H9 (cell line): ENCODE data around the gene ROBO1. TPM values are rescaled to one million over a fixed set of nuclear protein-coding genes. Genes with fewer than 3 reads are reported as not detected.
"Not testable (repeated sequence)": the region's sequence is repeated elsewhere in the genome, so short reads cannot be mapped to it uniquely, and the experiment has no call there.

Experiments
- DNase-seq: peaks from one replicate; pipeline ENCODE4 v3.0.0-alpha.2; 2017
- H2AFZ ChIP-seq: one replicate; pipeline ENCODE4 v1.6.1; 2013; ENCODE audit warnings: mild to moderate bottlenecking, low read length, control low read depth, moderate library complexity
- H2AK5ac ChIP-seq: 2 replicates; pipeline ENCODE4 v1.6.1; 2013; ENCODE audit warnings: low read length, control low read depth, mixed read lengths; ENCODE audit not compliant: insufficient read length
- H2BK120ac ChIP-seq: one replicate; pipeline ENCODE4 v1.6.1; 2013; ENCODE audit warnings: low read depth, mild to moderate bottlenecking, low read length, control low read depth, inconsistent platforms; ENCODE audit not compliant: poor library complexity, severe bottlenecking
- H2BK12ac ChIP-seq: 2 replicates; pipeline ENCODE4 v1.6.1; 2013; ENCODE audit warnings: low read length, control low read depth, mixed read lengths, low read depth; ENCODE audit not compliant: insufficient read length
- H2BK15ac ChIP-seq: 2 replicates; pipeline ENCODE4 v1.6.1; 2013; ENCODE audit warnings: low read depth, low read length, control low read depth
- H2BK20ac ChIP-seq: one replicate; pipeline ENCODE4 v1.6.1; 2013; ENCODE audit warnings: low read depth, mild to moderate bottlenecking, low read length, control low read depth, inconsistent platforms; ENCODE audit not compliant: poor library complexity, severe bottlenecking
- H2BK5ac ChIP-seq: 2 replicates; pipeline ENCODE4 v1.6.1; 2013; ENCODE audit warnings: low read length, control low read depth, mixed read lengths; ENCODE audit not compliant: insufficient read length
- H3K14ac ChIP-seq: 2 replicates; pipeline ENCODE4 v1.6.1; 2013; ENCODE audit warnings: low read length, control low read depth; ENCODE audit not compliant: insufficient read depth
- H3K18ac ChIP-seq: 2 replicates; pipeline ENCODE4 v1.6.1; 2013; ENCODE audit warnings: low read depth, mild to moderate bottlenecking, mixed read lengths, low read length, control low read depth; ENCODE audit not compliant: insufficient read length
- H3K23ac ChIP-seq: 2 replicates; pipeline ENCODE4 v1.6.1; 2013; ENCODE audit warnings: low read length, control low read depth, mixed read lengths, low read depth; ENCODE audit not compliant: insufficient read length
- H3K23me2 ChIP-seq: 2 replicates; pipeline ENCODE4 v1.6.1; 2013; ENCODE audit warnings: low read depth, mild to moderate bottlenecking, mixed read lengths, low read length, control low read depth; ENCODE audit not compliant: insufficient read length, poor library complexity, severe bottlenecking
- H3K27ac ChIP-seq: 2 replicates; pipeline ENCODE4 v1.5.1; 2013; ENCODE audit warnings: low read length, control low read depth, mixed read lengths, low read depth; ENCODE audit not compliant: insufficient read length
- H3K27me3 ChIP-seq: 2 replicates; pipeline ENCODE4 v1.6.1; 2013; ENCODE audit warnings: low read length, control low read depth, inconsistent platforms; ENCODE audit not compliant: insufficient read depth
- H3K4ac ChIP-seq: 2 replicates; pipeline ENCODE4 v1.6.1; 2013; ENCODE audit warnings: low read depth, mild to moderate bottlenecking, control low read depth, inconsistent platforms, low read length, moderate library complexity
- H3K4me1 ChIP-seq: 2 replicates; pipeline ENCODE4 v1.6.1; 2013; ENCODE audit warnings: low read length, control low read depth, inconsistent platforms; ENCODE audit not compliant: insufficient read depth
- H3K4me2 ChIP-seq: 2 replicates; pipeline ENCODE4 v1.6.1; 2013; ENCODE audit warnings: low read length, control low read depth, mixed read lengths; ENCODE audit not compliant: insufficient read length, insufficient read depth
- H3K56ac ChIP-seq: 2 replicates; pipeline ENCODE4 v1.6.1; 2013; ENCODE audit warnings: low read depth, mild to moderate bottlenecking, mixed read lengths, low read length, control low read depth; ENCODE audit not compliant: insufficient read length
- H3K79me1 ChIP-seq: 2 replicates; pipeline ENCODE4 v1.6.1; 2013; ENCODE audit warnings: low read depth, mild to moderate bottlenecking, moderate library complexity, low read length, control low read depth, inconsistent platforms; ENCODE audit not compliant: insufficient read depth, poor library complexity, severe bottlenecking
- H3K79me2 ChIP-seq: 2 replicates; pipeline ENCODE4 v1.6.1; 2013; ENCODE audit warnings: low read length, control low read depth, inconsistent platforms; ENCODE audit not compliant: insufficient read depth
- H3K9ac ChIP-seq: 2 replicates; pipeline ENCODE4 v1.6.1; 2013; ENCODE audit warnings: low read length, control low read depth, mixed read lengths; ENCODE audit not compliant: insufficient read length; ENCODE audit errors: extremely low read depth
- H3K9me3 ChIP-seq: one replicate; pipeline ENCODE4 v1.6.1; 2013; ENCODE audit warnings: low read depth, low read length, inconsistent platforms; ENCODE audit not compliant: control insufficient read depth
- H3T11ph ChIP-seq: one replicate; pipeline ENCODE4 v1.6.1; 2013; ENCODE audit warnings: mild to moderate bottlenecking, low read length, control low read depth, inconsistent platforms
- H4K20me1 ChIP-seq: one replicate; pipeline ENCODE4 v1.6.1; 2013; ENCODE audit not compliant: control insufficient read depth, insufficient read length, insufficient read depth
- H4K5ac ChIP-seq: 2 replicates; pipeline ENCODE4 v1.6.1; 2013; ENCODE audit warnings: low read depth, mild to moderate bottlenecking, mixed read lengths, low read length, control low read depth; ENCODE audit not compliant: insufficient read length
- H4K8ac ChIP-seq: replicated peaks from 2 replicates; pipeline ENCODE4 v1.6.1; 2013; ENCODE audit warnings: low read length, control low read depth, mixed read lengths, low read depth; ENCODE audit not compliant: insufficient read length
- H4K91ac ChIP-seq: 2 replicates; pipeline ENCODE4 v1.6.1; 2013; ENCODE audit warnings: low read depth, mild to moderate bottlenecking, moderate library complexity, mixed read lengths, low read length, control low read depth; ENCODE audit not compliant: insufficient read length
- H3K27ac Mint-ChIP-seq, 3 experiments: 2 replicates in 2 of 3; 3 replicates in 1 of 3; pipeline ENCODE4 v1.8.0; 2020 to 2021; ENCODE audit warnings: mixed read lengths in 3 of 3, mild to moderate bottlenecking in 1 of 3, moderate library complexity in 1 of 3
- H3K27me3 Mint-ChIP-seq: 2 replicates; pipeline ENCODE4 v1.8.0; 2021; ENCODE audit warnings: low read depth, mild to moderate bottlenecking, moderate library complexity, mixed read lengths
- H3K36me3 Mint-ChIP-seq, 3 experiments: 2 replicates in 2 of 3; 3 replicates in 1 of 3; pipeline ENCODE4 v1.8.0; 2020 to 2021; ENCODE audit warnings: low read depth in 3 of 3, mixed read lengths in 3 of 3; ENCODE audit not compliant: insufficient read depth in 1 of 3
- H3K4me1 Mint-ChIP-seq, 2 experiments: 2 replicates each; pipeline ENCODE4 v1.8.0; 2020; ENCODE audit warnings: mixed read lengths in 2 of 2
- H3K4me3 Mint-ChIP-seq, 2 experiments: 2 replicates in 1 of 2; 3 replicates in 1 of 2; pipeline ENCODE4 v1.8.0; 2020 to 2021; ENCODE audit warnings: mild to moderate bottlenecking in 2 of 2, mixed read lengths in 2 of 2, moderate library complexity in 1 of 2
- H3K9me3 Mint-ChIP-seq, 2 experiments: 2 replicates in 1 of 2; 3 replicates in 1 of 2; pipeline ENCODE4 v1.8.0; 2020; ENCODE audit warnings: mild to moderate bottlenecking in 2 of 2, mixed read lengths in 2 of 2, moderate library complexity in 1 of 2
- WGBS: extraction: QIAGEN DNeasy Blood & Tissue Kit; methylation state at CpG from one replicate; pipeline ENCODE4 v1.1.7; 2013; ENCODE audit warnings: missing lambda C conversion rate, low lambda C conversion rate, mixed read lengths; ENCODE audit not compliant: insufficient read length; ENCODE audit errors: extremely low coverage; 5-methylcytosine and 5-hydroxymethylcytosine counted together
- total RNA-seq: library from RNA; stranded (reverse); gene quantifications from 2 replicates; pipeline ENCODE4 v1.2.1, GENCODE V29; 2021
- TF ChIP-seq, protein P1 (sequence below): fragments of 200-600 bp; sonication (generic); conservative IDR thresholded peaks from 3 replicates; pipeline ENCODE4 v1.8.0; 2021; ENCODE audit warnings: antibody characterized with exemption, mild to moderate bottlenecking

ROBO1 gene
- total RNA-seq, 1 experiment from 2014 or later = 62.7 TPM

DNA sequence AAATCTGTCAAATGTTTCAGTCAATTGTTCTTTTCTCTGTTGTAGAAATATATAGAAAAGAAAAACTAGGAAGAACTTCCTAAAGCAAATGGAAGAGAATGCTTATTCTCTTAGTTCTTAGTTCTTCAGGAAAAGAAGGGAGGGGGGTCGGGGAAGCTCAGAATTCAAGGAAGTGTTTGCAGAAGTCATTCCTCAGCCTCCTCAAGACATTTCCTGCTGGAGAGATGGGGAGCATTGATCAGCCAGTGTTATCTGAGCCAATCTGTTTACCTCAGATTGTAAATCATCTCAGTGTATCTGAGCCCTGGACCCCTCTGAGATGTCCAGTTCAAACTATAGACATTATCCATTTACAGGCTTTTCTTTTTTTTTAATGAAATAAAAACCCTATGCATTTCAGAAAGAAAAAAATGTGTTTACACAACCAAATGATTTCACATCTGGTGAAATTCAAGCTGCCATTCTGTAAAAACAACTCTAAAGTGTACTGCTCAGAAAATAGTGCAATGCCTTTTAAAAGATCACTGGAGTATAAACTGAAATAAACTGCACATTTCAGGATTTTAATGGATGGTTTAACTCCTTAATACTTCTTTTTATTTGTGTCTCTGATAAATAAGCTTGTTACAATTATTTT, 460.7 kb downstream of the ROBO1 start:
- H3K27ac Mint-ChIP-seq = no peak overlapping the region
- Histone ChIP-seq H3K4ac (no peak overlapping the region), H4K5ac (no peak overlapping the region), H2AFZ (no peak overlapping the region), H4K20me1 (no peaks in the 10 kb centered on the region), H2BK12ac (no peak overlapping the region), H3K27ac (no peak overlapping the region), H2BK5ac (no peak overlapping the region), H3K79me2 (no peaks in the 10 kb centered on the region), H3K4me2 (no peak overlapping the region), H3K79me1 (no peaks in the 10 kb centered on the region), H3K27me3 (no peaks in the 10 kb centered on the region), H3K4me1 (no peaks in the 10 kb centered on the region), H3K23me2 (no peaks in the 10 kb centered on the region), H3K9me3 (no peaks in the 10 kb centered on the region), H3K18ac (no peak overlapping the region), H3K9ac (no peak overlapping the region), H4K8ac (no peak overlapping the region), H2BK15ac (no peak overlapping the region), H4K91ac (no peak overlapping the region), H2BK20ac (no peak overlapping the region), H3T11ph (no peak overlapping the region), H3K23ac (no peak overlapping the region), H2BK120ac (no peak overlapping the region), H3K14ac (no peak overlapping the region), H2AK5ac (no peak overlapping the region), H3K56ac (no peak overlapping the region)
- no peaks in the 10 kb centered on the region for H3K27me3 Mint-ChIP-seq
- no CpG with 5 or more reads among the region's 1 CpG for WGBS
- H3K36me3 Mint-ChIP-seq = no peaks in the 10 kb centered on the region; a peak in 1 of 7 replicates
- TF ChIP-seq, protein P1, sequence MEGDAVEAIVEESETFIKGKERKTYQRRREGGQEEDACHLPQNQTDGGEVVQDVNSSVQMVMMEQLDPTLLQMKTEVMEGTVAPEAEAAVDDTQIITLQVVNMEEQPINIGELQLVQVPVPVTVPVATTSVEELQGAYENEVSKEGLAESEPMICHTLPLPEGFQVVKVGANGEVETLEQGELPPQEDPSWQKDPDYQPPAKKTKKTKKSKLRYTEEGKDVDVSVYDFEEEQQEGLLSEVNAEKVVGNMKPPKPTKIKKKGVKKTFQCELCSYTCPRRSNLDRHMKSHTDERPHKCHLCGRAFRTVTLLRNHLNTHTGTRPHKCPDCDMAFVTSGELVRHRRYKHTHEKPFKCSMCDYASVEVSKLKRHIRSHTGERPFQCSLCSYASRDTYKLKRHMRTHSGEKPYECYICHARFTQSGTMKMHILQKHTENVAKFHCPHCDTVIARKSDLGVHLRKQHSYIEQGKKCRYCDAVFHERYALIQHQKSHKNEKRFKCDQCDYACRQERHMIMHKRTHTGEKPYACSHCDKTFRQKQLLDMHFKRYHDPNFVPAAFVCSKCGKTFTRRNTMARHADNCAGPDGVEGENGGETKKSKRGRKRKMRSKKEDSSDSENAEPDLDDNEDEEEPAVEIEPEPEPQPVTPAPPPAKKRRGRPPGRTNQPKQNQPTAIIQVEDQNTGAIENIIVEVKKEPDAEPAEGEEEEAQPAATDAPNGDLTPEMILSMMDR = no peak
- DNase-seq = no peak
- no peaks in the 10 kb centered on the region for H3K9me3 Mint-ChIP-seq
- H3K4me1 Mint-ChIP-seq = peaks cover 10 to 11% of the 10 kb centered on the region in 2 experiments
- no peak overlapping the region for H3K4me3 Mint-ChIP-seq

DNA sequence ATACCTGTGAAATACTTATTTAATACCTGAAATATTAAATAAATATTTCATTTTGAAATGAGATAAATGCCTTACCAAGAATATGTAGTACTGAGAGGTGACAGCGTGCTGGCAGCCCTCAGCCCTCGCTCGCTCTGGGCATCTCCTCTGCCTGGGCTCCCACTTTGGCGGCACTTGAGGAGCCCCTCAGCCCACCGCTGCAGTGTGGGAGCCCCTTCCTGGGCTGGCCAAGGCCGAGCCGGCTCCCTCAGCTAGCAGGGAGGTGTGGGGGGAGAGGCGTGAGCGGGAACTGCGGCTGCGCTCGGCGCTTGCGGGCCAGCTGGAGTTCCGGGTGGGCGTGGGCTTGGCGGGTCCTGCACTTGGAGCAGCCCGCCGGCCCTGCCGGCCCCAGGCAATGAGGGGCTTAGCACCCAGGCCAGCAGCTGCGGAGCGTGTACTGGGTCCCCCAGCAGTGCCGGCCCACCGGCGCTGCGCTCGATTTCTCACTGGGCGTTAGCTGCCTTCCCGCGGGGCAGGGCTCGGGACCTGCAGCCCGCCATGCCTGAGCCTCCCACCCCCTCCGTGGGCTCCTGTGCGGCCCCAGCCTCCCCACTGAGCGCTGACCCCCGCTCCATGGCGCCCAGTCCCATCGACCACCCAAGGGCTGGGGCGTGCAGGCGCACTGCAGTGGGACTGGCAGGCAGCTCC, 467.7 kb downstream of the ROBO1 start:
- H3K27me3 Mint-ChIP-seq, H3K23me2 ChIP-seq, H2BK12ac ChIP-seq, H4K8ac ChIP-seq, H3T11ph ChIP-seq, H2BK120ac ChIP-seq, DNase-seq, H2BK5ac ChIP-seq, H3K23ac ChIP-seq, H3K27ac Mint-ChIP-seq, H3K9me3 Mint-ChIP-seq, H4K20me1 ChIP-seq, H4K5ac ChIP-seq, H3K14ac ChIP-seq, H3K79me1 ChIP-seq, H3K4me1 ChIP-seq, H4K91ac ChIP-seq, H3K9me3 ChIP-seq, H3K79me2 ChIP-seq, H3K27me3 ChIP-seq, H3K18ac ChIP-seq, H3K4me2 ChIP-seq, H3K56ac ChIP-seq, H3K27ac ChIP-seq, H3K4ac ChIP-seq, H2AFZ ChIP-seq, H2BK20ac ChIP-seq, H3K4me1 Mint-ChIP-seq, H2BK15ac ChIP-seq, H2AK5ac ChIP-seq, H3K9ac ChIP-seq, H3K4me3 Mint-ChIP-seq: not testable (repeated sequence)
- peaks cover 0 to 10% (median 3%) of the 10 kb centered on the region in 3 experiments; a peak in 4 of 7 replicates for H3K36me3 Mint-ChIP-seq
- no CpG with 5 or more reads among the region's 40 CpGs for WGBS
